NCI-H510A treated with DMSO at 0.1 percent for 48 hours (cell line): ENCODE results near the gene TMEM132E.

Experiments
- DNase-seq: peaks from one replicate; lab custom pipeline; 2025; lab: John Stamatoyannopoulos, UW

Gene TMEM132E

DNA sequence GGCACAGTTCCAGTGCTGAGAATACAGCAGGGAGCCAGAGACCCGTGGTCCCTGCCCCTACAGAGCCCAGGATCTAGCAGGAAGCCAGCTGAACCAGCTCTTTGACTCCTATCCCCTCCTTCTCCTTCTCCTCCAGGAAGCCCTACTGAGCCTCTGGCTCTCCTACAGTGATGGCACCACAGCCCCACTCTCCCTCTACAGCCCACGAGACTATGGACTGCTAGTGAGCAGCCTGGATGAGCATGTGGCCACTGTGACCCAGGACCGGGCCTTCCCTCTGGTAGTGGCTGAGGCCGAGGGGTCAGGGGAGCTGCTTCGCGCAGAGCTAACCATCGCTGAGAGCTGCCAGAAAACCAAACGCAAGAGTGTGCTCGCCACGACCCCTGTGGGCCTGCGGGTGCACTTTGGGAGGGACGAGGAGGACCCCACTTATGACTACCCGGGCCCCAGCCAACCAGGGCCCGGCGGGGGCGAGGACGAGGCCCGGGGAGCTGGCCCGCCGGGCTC is 57.7 kb downstream of the TMEM132E start:
- DNase-seq: no peak

DNA sequence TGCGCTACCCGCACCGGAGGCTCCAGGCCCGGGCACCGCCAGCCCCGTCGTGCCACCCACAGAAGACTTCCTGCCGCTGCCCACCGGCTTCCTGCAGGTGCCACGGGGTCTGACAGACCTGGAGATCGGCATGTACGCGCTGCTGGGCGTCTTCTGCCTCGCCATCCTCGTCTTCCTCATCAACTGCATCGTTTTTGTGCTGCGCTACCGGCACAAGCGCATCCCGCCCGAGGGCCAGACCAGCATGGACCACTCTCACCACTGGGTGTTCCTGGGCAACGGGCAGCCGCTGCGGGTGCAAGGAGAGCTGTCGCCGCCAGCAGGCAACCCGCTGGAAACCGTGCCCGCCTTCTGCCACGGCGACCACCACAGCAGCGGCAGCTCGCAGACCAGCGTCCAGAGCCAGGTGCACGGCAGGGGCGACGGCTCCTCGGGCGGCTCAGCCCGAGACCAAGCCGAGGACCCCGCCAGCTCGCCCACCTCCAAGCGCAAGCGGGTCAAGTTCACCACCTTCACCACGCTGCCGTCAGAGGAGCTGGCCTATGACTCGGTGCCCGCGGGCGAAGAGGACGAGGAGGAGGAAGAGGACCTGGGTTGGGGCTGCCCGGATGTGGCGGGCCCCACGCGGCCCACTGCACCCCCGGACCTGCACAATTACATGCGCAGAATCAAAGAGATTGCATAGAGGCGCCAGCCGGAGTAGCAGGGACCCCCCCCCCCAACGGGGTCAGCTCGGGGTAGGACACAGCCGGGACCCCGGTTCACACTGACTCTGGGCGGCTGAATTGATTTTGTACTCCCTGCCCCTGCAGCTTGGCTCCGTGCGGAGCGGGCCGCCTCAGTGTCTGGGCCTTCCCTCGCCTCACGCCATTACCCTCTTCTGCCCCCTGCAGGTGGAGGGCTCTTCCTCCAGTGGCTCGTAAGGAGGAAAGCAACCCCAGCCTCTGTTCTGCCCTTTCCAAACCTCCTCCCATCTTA is 58.5 kb downstream of the TMEM132E start:
- peak; percentile 1 for DNase-seq

DNA sequence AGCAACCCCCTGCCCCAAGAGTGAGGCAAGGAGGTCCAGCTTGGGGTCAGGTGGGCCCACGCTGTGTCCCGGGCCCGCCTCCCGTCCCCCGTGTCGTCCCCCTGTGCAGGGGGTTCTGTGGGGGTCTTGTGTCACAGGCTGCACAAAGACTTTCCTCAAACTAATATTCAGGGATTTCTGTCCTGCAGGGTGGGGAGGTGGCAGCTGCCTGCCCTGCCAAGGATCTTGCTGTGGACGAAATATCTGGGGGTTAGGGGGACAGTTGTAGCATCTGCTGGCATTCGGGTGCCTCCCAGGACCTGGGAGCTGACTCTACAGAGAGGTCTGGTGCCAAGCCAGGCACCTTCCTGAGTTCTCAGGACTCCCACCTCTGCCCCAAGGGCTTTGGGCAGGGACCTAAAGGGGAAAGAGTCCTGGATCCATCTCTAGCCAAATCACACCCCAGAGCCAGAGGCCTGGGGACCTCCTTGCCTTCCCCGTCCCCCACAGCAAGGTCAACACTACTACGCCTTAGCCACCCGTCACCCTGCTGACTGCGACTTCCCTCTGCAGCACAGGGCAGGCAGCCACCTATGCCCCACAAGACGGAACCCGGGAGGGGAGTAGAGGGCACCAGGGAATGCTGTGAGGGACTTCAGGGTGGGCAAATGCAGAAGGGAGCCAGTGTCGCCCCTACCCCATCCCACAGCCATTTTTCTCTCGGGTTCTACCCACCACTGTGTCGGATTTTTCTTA is 59.3 kb downstream of the TMEM132E start:
- no peak for DNase-seq

DNA sequence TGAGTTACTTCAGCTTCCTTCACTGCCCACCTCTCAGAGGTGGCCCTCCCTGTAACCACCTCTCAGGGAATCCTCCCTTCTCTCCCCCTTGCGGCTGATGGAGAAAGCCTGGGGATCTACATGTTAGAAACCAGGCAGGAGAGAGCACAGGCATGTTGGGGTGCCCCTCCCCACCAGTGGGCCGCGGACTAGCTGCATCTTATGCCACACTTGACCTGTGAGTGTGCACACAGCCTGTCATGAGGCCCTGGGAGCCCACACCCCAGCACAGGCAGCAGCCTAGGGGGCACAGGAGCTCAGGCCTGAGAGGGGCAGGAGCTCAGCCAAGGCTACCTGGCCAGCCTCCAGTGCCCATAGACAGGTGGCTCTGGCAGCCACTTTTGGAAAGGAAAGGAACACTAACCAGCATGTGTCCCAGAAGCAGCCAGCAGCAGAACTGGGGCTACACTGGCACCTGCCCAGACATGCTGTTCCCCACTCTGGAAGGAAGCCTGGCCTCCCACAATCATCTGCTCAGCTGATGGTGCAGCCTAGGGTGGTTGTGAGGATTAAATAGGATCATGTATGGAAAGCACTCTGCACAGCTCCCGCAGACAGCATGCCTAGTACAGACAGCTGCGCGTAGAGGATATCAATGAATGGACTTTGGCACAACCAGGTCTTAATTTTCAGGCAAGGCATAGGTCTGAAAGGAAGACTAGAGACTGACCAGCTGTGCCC is 60.5 kb downstream of the TMEM132E start:
- DNase-seq: no peak

DNA sequence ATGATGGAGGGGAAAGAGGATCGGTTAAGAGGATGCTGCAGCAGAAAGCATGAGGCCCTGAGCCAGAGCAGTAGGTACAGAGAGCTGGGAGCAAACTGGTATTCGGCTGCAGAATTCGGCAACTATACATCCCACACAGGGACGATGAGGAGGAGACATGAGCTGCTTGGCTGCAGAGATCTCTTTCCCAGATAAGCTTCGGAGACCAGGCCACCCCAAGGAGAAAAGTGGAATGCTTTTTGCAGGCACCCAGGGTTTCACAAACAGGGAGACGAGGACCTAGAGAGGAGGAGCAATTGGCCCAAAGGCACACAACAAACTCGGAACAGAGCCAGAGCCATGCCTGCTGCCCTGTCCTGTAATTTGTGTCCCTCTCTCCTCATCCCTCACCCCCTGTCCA is 62.0 kb downstream of the TMEM132E start:
- no peak for DNase-seq

DNA sequence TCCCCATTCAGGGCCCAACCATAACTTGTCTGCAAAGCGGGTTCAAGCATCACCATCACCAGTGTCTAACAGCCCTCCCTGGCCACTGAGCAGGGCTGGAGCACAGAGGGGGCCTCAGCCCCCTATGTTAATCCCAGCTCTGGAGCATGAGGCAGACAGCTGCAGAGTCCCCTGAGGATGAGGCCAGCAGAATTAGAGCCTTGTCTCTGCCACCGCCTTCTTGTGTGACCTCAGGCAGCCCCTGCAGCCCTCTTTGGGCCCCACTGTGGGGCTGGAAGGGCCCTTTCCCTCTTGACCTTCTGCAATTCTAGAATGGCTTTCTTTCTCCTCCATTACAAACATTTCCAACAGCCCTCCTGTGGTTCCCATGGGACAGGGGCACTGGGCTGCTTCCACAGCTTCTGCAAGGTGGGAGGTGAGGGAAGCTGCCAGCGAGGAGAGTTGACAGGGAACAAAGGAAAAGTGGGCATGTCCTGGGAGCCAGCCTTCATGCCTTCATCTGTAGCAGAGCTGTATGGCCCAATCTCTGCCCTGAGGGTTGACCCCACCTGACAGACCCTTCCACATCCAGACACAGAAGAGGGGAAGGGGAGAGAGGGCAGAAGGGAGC is 65.7 kb downstream of the TMEM132E start:
- DNase-seq: no peak

DNA sequence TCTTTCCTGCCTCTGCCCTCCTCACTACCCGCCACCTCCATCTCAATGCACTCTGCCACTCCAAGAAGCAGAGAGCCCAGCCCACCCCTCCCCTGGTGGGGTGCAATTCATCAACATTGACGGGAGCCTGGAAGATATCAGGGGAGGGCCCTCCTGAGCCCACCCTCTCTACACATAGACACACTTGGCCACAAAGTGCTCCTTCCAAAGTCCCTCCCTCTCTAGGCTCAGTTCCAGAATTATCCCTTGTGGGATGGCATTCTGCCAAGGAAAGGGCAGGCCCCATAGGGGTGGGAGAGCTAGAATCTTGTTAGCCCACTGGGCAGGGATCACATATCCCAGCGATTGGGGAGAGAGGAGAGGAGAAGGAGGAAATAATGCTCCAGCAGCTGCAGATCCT is 66.2 kb downstream of the TMEM132E start:
- DNase-seq: no peak

DNA sequence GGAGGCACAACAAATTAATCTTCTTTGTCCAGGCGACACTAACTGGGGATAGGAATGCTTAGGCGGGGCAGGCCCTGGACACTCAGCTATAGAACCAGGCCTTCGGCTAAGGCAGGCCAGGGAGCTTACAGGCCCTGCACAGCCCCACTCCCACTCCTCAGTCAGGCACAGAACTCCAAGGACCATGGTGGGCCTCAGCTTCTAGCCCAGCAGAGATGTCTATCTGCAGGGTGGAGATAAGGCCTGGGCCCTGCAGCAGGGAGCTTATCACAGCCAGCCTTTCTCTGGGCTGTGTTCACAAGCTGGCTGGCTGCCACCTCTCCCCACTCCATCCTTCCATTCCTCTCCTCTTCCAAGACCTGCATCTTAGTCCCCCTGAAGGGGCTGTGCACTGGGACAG is 68.1 kb downstream of the TMEM132E start:
- DNase-seq: no peak

DNA sequence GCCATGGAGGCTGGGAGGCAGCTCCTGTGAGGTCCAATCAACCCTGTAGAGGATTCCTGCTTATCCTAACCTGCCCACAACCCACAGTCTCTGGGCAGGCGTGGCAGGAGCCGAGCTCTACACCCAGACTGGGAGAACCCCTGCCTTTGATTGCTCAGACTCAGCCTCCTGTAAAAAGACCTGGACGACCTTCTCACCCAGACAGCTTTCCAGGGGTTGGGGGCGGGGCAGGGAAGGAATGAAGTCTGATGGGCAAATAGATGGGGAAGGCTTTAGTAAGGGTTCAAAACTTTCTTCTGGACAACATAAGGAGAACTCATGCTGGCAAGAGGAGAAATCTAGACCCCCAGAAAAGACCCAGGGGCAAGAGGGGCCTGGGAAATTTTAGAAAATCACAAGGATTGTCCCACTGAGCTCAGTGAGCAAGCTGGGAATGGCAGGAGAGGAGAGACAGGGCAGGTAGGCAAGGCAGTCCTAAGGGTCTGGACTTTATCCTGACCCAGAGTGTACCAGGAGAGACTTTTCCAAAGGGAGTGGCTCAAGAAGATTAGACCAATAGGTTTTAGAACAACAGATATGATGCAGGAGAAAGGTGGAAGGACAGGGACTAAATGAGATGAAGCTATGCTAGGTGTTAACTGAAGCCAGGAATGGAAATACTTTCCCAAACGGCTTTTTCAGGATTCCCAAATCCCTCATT is 70.8 kb downstream of the TMEM132E start:
- no peak for DNase-seq

DNA sequence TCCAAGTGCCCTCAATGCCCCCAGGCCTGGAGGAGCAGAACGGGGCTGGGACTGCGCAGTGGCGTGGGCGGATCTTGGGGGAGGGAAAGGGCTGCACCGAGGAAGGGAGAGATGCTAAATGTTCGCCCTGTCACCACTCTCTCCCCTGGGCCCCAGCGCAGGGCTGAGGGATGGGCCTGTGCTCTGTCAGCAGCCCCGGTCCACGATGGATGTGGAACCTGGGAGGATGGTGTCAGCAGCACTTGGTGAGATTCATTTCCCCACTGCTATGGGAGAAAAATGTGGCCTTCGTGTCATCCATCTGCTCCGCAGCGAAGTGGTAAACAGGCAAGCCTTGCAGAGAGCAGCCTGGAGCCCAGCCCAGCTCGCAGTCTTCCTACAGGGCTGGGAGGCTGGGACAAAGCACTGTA is 72.0 kb downstream of the TMEM132E start:
- DNase-seq: no peak

DNA sequence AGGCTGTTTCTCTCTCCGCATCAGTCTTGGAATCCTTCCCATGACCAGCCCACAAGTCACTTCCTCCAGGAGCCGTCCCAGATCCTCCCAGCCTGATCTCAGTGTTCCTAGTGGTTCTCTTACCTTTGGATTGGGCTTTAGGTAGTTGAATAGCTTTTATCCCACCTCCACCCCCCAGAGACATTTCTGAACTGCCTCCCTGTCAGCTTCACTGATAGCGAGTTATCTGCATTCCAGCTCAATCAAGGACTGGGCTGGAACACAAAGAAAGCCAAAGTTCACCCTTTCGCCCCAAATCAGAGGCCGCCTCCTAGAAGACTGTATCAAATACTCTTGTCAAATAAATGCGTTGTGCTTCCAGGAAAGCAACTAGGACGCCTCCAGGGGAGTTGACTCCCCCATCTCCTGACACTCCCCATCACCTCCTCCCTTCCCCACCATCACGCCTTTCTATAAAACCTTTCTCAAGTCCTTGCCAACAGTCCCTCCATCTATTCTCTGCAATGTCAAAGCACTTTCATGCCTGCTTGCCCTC is 72.7 kb downstream of the TMEM132E start:
- no peak for DNase-seq

DNA sequence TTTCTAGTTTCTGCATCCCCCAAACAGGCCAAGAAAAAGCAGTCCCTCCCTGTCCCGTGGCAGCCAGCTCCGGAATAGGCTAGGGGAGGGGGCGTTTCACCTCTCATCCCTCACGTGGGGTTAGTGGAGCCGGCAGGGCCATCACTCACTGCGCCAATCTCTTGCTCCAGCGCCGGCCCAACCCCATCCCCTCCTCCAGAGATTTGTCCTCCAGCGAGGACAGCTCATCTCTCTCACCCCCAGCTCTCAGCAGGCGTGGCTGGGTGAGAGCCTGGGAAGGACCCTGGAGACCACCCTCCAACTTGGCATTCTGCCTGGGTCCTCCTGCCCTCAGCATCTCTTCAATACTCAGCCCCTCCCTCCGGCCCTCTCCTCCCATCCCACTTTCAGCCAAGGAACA is 74.1 kb downstream of the TMEM132E start:
- DNase-seq: no peak

DNA sequence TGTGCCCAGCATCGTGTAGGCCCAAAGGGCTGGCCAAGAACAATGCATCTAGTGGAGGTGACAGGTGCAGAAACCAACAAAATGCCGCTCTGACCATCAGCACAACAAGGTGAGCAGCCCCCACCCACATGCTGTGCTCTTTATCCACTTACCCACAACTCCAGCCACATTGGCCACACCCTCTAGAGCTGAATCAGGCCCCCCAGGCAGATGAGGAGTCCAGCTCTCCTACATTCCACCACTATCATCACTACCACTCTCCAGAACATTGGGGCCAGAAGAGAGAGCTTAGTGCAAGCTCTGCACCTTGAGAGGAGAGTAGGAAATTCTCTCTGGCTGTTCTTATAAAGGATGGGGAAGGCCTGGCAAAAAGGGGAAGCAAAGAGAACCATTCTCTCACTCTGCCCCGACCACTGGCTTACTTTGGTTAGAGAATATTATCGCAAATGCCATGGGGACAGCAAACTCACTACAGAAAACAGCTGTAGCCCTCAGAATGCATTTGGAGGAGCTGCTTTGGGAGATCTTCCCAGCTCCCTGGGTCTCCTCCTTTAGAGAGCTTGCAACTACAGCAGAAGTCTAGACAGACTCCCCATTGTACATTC is 75.0 kb downstream of the TMEM132E start:
- DNase-seq: no peak

DNA sequence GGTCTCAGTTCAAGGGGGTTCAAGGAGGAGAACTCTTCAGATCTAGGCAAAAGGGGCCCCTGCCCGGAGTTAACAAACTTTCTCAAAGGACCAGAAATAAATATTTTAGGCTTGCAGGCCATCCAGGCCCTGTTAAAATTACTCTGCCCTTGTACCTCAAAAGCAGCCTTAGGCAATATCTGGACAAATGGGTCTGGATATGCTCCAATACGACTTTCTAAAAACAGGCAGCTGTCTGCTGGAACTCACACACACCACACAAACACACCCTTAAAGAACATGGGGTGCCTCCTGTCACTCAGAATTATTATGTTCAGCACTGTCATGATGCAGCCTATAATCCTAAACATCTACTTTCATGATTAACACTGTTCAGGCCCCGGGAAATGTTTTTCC is 75.5 kb downstream of the TMEM132E start:
- no peak for DNase-seq

DNA sequence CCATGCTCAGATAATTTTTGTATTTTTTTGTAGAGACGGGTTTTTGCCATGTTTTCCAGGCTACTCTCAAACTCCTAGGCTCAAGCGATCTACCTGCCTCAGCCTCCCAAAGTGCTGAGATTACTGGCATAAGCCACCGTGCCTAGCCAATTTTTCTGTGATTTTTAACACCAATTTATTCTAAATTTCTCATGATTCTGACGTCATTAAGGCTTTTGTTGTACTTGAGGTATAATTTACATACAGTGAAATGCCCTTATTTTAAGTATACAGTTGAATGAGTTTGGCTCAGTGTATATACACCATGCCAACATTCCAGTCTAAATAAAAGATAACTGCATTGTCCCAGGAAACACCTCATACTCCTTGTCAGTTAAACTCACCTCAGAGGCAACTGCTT is 77.4 kb downstream of the TMEM132E start:
- DNase-seq: no peak

DNA sequence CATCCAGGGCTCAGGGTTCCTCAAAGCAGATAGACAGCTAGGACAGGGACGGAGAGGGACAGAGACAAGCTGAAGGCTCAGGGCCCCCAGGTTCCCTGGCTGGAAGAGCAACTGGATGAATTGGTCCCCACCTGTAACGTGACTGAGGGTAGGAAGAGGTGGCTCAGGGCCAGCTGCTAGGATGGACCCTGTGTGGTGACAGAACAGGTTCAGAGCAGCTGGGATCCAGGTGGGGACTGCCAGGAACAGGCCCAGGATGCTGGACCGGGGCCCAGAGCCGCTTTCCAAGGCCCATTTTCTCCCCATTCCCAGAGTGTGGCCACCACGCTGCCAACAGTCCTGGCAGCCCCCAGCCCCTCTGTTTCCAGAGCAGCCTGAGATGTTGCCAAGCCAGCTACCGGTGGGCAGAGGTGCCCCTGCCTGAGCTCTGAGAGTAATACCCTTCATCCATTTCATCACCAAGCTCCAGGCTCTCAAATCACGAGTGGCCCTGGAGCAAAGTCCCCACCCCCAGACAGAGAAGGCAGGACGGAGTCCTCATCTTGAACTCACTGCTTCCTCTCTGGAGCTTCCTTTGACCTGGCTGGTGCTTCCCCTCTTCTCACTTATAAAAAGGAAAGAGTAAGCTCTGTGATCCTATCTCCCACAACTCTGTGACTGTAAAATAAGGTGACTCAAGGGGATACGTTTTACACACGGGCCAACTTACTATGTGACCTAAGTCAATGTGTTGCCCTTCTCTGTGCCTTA is 79.6 kb downstream of the TMEM132E start:
- no peak for DNase-seq

DNA sequence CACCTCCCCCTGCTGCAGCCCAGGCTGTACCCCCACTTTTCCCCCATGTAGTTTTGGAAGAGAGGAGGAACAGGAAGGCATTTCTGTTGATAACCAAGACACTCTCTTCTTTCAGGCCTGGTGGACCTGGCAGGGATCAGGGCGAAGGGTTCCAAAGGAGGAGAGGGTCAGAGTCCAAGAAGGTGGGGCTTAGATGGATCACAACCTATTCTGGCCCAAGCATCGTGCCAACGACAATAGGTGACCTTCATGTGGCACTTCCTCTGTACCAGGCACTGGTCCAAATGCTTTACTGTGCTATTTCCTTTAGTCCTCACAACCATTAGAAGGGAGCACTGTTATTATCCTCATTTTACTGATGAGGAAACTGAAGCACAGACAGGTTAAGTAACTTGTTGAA is 84.3 kb downstream of the TMEM132E start:
- DNase-seq: no peak

DNA sequence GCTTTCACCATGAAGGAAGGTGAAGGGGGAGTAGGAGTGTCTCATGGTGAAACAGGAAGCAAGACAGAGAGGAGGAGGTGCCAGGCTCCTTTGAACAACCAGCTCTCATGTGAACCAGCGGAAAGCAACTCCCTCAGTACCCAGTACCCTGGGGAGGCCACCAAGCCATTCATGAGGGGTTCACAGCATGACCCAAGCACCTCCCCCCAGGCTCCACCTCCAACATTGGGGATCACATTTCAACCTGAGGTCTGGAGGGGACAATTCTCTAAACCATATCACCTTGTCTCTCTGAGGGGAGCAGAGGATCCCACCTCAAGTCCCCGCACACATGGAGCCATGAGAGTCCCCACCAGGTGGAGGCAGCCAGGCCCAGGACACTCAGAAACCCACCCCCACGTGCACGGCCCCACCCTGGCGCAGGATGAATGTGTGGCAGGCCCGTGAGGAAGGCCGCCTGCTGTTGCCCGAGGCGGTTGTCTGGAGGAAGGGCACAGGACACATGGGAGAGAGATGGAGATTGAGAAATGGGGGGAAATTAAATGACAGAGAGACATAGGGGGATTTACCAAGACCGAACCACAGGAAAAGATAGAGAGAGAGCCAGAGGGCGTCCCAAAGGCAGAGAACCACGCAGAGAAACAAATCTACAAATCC is 85.9 kb downstream of the TMEM132E start:
- DNase-seq: no peak
